HG03097 (cell line): Measurements from ENCODE around the gene TNMD.

Source experiments
- ATAC-seq: cut with Tn5 transposase; IDR thresholded peaks from one replicate; pipeline ENCODE4 v1.9.1; 2021; ENCODE audit not compliant: unreplicated experiment, low FRiP score

Gene TNMD

DNA sequence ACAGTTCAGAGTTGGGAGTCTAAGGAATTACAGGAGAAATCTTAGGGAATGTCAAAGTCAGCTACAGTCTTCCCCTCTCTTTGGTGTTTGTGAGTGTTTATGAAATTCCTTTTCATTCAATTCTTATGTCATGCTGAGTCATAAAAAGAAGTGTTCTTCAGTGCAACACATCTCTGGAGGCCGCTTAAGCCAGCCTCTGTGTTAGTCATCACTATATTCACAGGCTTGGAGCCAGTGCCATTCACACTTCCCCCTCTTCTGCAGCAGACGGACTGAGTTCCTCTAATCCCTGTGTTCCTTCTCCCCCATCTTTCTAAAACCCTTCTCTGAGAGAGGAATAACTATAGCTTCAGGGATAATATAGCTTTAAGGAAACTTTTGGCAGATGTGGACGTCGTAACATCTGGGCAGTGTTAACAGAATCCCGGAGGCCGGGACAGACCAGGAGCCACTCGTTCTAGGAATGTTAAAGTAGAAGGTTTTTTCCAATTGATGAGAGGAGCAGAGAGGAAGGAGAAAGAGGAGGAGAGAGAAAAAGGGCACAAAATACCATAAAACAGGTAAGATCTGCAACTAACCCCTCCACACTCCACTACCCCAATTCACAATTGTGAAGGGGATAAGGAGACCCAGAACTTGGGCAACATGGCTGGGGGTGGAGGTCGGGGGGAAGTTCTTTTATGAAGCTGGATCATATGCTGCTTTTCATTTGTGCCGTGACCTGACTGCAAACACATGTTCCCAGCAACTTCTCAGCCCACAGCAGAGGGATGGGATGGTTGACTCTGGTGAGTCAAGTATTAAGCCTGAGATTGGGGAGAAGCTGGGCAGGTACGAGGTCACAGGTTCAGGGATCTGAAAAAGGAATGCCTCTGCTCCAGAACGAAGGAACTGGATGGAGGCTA lies 59.5 kb downstream of the TNMD start, which contains the start of gene SRPX2:
TSS of gene SRPX2 (plus strand) at position 244 of the 905 bp plus-strand sequence. CDS start 2,124 bp downstream, outside the sequence.
- no peak for ATAC-seq

- ATAC-seq = no peak
Measured at GRCh38 chrX:100645106-100645505, 60.4 kb downstream of the TNMD start.

- no peak for ATAC-seq
Measured at GRCh38 chrX:100647095-100647494, 62.4 kb downstream of the TNMD start.

- ATAC-seq = no peak
Measured at GRCh38 chrX:100647739-100648138, 63.0 kb downstream of the TNMD start.

DNA sequence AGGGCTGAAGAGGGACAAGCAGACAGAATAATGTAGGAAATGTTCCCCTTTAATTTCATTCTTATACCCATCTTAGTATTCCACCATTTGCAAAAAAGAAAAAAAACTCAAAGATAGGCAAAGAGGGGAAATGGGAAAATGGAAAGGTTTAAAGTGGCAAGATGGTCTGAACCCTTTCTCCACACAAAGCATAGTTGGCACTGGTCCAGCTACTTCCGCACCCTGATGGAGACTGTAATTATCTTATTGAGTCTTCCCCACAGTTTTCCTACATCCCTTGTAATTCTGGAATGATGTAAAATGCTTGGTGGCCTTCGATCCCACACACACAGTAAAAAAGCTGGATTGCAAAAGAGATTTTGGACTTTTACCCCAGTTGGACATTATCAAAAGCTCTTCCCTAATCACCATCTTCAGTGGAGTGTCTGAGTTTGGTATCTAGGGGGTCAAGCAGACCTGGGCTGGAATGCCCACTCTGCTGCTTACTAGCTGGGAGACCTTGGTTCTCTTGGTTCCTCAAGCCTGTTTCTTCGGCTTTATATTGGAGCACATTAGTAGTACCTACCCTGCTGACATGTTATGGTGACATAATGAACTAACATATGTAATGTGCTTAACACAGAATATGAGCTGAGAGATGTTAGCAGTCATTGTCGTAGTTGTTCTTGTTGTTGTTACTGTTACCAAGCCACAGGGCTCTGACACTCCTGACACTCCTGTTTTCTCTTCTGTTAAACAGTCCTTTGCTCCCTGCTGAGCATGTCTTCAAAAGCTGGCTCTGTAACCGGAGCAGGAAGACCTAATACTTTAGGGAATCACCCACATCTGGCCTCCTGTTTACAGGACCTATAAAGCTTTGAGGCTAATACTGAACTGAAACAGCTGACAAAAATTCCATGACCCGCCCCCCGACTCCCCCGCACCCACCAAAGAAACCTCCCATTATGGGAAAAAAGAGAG lies 64.0 kb downstream of the TNMD start:
- no peak for ATAC-seq
